NT2/D1 (cell line): ENCODE results near the gene ZNF74.

Source experiments
- YY1 ChIP-seq: IDR thresholded peaks from 2 replicates; pipeline ENCODE4 v1.6.1; 2011; ENCODE audit not compliant: insufficient read length, insufficient read depth
- ZNF274 ChIP-seq: IDR thresholded peaks from 2 replicates; pipeline ENCODE4 v1.6.1; 2011; ENCODE audit warnings: mild to moderate bottlenecking, low read depth, low read length

GRCh38 chr22:20414059-20414440, 20.1 kb downstream of the ZNF74 start:
- no peak for TF ChIP-seq ZNF274
- TF ChIP-seq YY1 = no peak
